Nephron (organoid): ENCODE measurements around the gene SKAP2.

Source experiments
- H3K27ac Mint-ChIP-seq, 3 experiments: 2 replicates each; pipeline ENCODE4 v1.8.0; 2020; ENCODE audit warnings: mixed read lengths in 3 of 3, mild to moderate bottlenecking in 2 of 3, moderate library complexity in 1 of 3
- H3K27me3 Mint-ChIP-seq: 2 replicates; pipeline ENCODE4 v1.8.0; 2021; ENCODE audit warnings: low read depth, mild to moderate bottlenecking, moderate library complexity, mixed read lengths
- H3K36me3 Mint-ChIP-seq: 2 replicates; pipeline ENCODE4 v1.8.0; 2020; ENCODE audit warnings: low read depth, mixed read lengths
- H3K4me1 Mint-ChIP-seq: 2 replicates; pipeline ENCODE4 v1.8.0; 2020; ENCODE audit warnings: mixed read lengths
- H3K4me3 Mint-ChIP-seq, 3 experiments: 2 replicates each; pipeline ENCODE4 v1.8.0; 2020; ENCODE audit warnings: mild to moderate bottlenecking in 3 of 3, mixed read lengths in 3 of 3, moderate library complexity in 2 of 3
- H3K9me3 Mint-ChIP-seq: 2 replicates; pipeline ENCODE4 v1.8.0; 2020; ENCODE audit warnings: mixed read lengths
- TF ChIP-seq, protein P1 (sequence below), 3 experiments: fragments of 200-600 bp; sonication (generic); IDR thresholded peaks; one replicate each; pipeline ENCODE4 v1.5.0; 2021; ENCODE audit warnings: antibody characterized with exemption in 3 of 3; ENCODE audit not compliant: unreplicated experiment in 3 of 3

Gene SKAP2

DNA sequence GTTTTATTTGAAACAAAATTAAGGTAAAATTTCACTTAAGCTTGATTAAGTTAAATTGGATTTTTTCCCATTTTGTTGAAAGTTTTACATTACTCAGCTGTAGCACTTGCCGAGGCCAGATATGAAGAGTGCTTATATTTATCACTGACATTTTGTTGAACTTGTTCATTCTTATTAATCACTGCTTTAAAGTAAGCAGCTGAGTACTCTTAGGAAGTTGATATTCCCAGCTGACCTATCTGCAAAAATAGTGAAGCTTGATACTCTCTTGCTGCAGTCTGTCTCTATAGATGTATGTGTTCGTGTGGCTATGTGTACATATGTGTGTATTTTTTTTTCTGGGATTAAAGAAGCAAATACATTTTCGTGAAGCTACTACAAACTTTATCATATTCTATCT is 150.0 kb downstream of the SKAP2 start:
- H3K4me3 Mint-ChIP-seq = peak overlapping the region in 1 of 3 experiments; percentile 61
- TF ChIP-seq, protein P1, sequence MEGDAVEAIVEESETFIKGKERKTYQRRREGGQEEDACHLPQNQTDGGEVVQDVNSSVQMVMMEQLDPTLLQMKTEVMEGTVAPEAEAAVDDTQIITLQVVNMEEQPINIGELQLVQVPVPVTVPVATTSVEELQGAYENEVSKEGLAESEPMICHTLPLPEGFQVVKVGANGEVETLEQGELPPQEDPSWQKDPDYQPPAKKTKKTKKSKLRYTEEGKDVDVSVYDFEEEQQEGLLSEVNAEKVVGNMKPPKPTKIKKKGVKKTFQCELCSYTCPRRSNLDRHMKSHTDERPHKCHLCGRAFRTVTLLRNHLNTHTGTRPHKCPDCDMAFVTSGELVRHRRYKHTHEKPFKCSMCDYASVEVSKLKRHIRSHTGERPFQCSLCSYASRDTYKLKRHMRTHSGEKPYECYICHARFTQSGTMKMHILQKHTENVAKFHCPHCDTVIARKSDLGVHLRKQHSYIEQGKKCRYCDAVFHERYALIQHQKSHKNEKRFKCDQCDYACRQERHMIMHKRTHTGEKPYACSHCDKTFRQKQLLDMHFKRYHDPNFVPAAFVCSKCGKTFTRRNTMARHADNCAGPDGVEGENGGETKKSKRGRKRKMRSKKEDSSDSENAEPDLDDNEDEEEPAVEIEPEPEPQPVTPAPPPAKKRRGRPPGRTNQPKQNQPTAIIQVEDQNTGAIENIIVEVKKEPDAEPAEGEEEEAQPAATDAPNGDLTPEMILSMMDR (IDR thresholded peaks at IDR 0.05; ENCODE audit: unreplicated experiment in 3 of 3) = no peak
- peaks cover 31% of the 10 kb centered on the region for H3K4me1 Mint-ChIP-seq
- H3K27ac Mint-ChIP-seq = peak overlapping the region; percentile 80 to 89 (median 84)
- H3K36me3 Mint-ChIP-seq = no peaks in the 10 kb centered on the region
- no peaks in the 10 kb centered on the region for H3K27me3 Mint-ChIP-seq
- no peaks in the 10 kb centered on the region for H3K9me3 Mint-ChIP-seq

DNA sequence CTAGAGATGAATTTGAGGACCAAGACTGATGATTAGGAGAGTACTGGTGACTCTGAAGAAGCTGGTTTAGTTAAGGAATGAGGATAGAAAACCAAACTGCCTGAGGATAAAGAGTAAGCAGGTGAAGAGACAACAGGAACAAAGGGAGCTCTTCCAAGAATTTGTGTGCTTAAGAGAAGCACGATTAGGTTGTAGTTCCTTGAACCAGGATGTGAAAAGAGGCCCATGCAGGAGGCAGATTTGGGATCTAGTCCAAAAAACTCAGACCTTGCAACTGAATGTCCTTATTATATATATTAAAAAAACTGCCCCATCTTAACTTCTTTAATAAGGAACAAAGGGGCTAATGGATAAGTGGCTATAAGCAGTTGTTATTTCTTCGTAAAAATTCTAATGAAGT is 150.4 kb downstream of the SKAP2 start:
- H3K4me3 Mint-ChIP-seq = no peak overlapping the region
- no peaks in the 10 kb centered on the region for H3K27me3 Mint-ChIP-seq
- TF ChIP-seq, protein P1 (IDR thresholded peaks at IDR 0.05; ENCODE audit: unreplicated experiment in 3 of 3) = no peak
- no peaks in the 10 kb centered on the region for H3K9me3 Mint-ChIP-seq
- H3K36me3 Mint-ChIP-seq = no peaks in the 10 kb centered on the region
- H3K27ac Mint-ChIP-seq = peak overlapping the region; percentile 55 to 89 (median 84)
- H3K4me1 Mint-ChIP-seq = peaks cover 27% of the 10 kb centered on the region

DNA sequence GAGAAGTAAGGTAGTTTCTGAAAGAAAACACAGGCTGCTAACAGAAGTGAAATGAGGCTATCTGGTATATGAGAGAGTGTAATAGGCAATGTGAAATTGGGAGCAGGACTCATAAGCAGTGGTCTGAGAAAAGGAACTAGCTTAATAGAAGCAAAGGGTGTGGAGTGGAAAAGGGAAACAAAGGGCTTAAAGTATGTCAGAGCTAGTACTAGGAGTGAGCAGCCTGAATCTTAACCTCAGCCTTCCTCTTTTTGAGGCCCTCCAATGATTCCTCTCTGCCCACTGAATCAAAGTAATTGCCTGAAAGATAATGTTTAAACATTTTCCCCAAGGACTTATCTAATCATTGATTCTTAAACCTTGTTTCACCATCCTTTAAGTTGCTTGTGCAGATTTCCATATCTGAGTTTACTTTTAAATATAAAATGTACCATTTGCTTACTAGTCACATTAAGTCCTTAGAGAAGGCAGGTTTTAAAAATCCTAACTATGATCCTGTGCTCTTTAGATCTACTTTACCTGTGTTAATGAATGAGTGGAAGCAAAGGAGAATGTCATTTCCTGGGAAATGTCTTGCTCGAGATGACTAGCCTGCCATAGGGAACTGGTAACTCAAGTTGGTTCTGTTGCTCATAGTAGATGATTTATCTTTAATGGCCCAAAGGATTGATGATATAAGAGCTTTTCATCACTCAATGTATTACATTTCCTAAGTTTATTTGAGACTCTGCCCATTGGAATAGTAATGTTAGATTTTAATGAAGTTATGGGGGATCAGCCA is 155.0 kb downstream of the SKAP2 start:
- Mint-ChIP-seq H3K36me3 (no peaks in the 10 kb centered on the region), H3K4me3 (no peak overlapping the region), H3K27me3 (no peaks in the 10 kb centered on the region), H3K4me1 (peaks cover 29% of the 10 kb centered on the region), H3K9me3 (no peaks in the 10 kb centered on the region), H3K27ac (peak overlapping the region in 1 of 3 experiments; percentile 56)
- TF ChIP-seq, protein P1 (IDR thresholded peaks at IDR 0.05; ENCODE audit: unreplicated experiment in 3 of 3) = no peak

DNA sequence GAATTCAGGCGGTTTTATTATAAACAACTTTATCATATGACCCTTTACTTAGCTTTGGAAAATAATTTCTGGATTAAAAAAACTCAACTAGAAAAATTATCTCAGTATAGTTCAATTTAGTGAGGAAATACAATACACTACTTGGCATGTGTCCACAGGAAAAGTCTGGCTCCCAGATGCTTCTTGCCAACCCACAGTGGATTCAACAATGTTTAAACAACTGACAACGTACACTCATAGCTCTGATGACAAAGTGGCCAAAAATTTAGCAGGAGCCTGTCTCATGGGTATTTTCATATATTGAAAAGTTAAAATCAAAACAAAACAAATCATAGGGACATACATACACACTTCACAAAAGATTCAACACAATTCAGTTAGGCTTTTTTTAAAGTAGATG is 158.8 kb downstream of the SKAP2 start:
- H3K36me3 Mint-ChIP-seq = no peaks in the 10 kb centered on the region
- H3K27me3 Mint-ChIP-seq = no peaks in the 10 kb centered on the region
- TF ChIP-seq, protein P1 (IDR thresholded peaks at IDR 0.05; ENCODE audit: unreplicated experiment in 3 of 3) = no peak
- peaks cover 29% of the 10 kb centered on the region for H3K4me1 Mint-ChIP-seq
- peak overlapping the region; percentile 64 to 93 (median 80) for H3K27ac Mint-ChIP-seq
- peak overlapping the region in 1 of 3 experiments; percentile 18 for H3K4me3 Mint-ChIP-seq
- no peaks in the 10 kb centered on the region for H3K9me3 Mint-ChIP-seq

DNA sequence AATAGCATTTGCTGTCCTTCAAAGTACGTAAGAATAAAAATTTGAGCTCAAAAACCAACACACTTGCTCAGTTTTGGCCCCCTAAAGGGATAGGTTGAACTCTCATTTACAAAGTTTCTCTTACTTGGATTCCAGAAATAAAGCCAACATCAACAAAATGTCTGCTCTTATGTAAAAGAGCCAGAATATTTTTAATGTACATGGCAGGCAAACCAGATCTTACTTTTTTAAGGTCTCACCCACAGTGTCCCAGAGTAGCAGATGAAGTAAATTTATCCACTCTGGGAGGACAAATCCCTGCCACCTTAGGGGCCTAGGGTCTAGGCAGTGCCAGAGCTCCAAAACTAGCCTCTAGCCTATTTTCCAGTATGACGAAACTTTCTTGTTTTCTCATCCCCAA is 159.6 kb downstream of the SKAP2 start:
- TF ChIP-seq, protein P1 (IDR thresholded peaks at IDR 0.05; ENCODE audit: unreplicated experiment in 3 of 3) = no peak
- Mint-ChIP-seq H3K36me3 (no peaks in the 10 kb centered on the region), H3K9me3 (no peaks in the 10 kb centered on the region), H3K27ac (peak overlapping the region; percentile 19 to 87 (median 80)), H3K27me3 (no peaks in the 10 kb centered on the region), H3K4me3 (no peak overlapping the region), H3K4me1 (peaks cover 33% of the 10 kb centered on the region)

DNA sequence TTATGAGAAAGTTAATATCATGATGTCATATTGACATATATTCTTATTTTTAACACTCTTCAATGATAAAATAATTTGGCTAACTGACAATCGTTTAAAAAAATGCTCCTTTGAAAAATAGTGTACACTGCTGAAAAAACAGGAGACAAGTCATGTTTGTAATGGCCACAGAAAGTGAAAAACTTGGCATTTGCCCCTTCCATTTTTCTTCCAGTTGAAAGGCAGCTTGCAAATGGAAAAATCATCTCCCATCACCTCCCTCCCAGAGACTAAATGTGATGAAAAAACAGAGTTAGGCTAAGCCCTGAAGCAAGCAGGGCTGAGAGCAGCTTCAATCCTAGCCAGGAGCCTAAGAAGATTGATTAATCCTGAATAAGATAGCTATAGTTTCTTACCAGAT is 160.4 kb downstream of the SKAP2 start:
- H3K27me3 Mint-ChIP-seq = no peaks in the 10 kb centered on the region
- no peaks in the 10 kb centered on the region for H3K9me3 Mint-ChIP-seq
- TF ChIP-seq, protein P1 (IDR thresholded peaks at IDR 0.05; ENCODE audit: unreplicated experiment in 3 of 3) = no peak
- peaks cover 33% of the 10 kb centered on the region for H3K4me1 Mint-ChIP-seq
- peak overlapping the region in 2 of 3 experiments; percentile 80 to 87 for H3K27ac Mint-ChIP-seq
- no peaks in the 10 kb centered on the region for H3K36me3 Mint-ChIP-seq
- H3K4me3 Mint-ChIP-seq = no peak overlapping the region
